Measurements from ENCODE around the gene CHSY1.

DNA sequence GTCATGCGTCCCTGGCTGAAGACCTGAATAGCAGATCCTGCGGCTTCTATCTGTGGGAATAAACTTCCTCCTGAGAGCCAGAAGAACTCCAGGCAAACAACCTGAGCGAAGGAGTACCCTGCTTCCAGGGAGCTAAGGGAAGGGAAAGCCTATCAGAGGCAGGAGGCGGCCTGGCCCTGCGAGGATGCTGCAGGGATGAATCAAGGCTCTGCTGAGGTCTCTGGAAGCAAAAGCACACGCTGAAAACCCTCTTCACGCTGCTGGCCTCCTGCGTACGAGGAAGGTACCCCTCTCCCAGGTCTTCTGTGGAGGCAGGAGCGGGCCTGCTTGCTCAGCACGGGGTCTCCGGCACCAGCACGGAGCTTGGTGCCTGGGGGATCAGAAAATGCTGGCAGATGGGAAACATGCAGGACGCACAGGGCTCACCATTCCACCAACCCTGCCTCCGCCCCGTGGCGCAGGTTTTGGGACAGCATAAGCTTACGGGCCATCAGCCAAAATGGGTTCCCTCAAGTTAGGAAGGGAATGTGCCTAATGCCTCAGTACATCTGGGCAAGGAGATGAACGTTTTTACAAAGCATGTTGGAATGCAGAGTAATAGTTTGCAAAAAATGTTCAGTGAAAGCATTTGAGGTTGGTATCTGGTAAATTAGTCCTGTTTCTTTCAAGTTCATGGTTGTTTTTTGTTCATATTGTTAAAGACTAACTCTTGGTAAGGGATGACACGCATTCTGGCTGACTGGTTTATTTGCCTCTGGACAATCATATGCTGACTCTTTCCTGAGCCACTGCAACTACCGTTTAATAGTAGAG is 72.3 kb downstream of the CHSY1 start:
- TF ChIP-seq, protein P1, sequence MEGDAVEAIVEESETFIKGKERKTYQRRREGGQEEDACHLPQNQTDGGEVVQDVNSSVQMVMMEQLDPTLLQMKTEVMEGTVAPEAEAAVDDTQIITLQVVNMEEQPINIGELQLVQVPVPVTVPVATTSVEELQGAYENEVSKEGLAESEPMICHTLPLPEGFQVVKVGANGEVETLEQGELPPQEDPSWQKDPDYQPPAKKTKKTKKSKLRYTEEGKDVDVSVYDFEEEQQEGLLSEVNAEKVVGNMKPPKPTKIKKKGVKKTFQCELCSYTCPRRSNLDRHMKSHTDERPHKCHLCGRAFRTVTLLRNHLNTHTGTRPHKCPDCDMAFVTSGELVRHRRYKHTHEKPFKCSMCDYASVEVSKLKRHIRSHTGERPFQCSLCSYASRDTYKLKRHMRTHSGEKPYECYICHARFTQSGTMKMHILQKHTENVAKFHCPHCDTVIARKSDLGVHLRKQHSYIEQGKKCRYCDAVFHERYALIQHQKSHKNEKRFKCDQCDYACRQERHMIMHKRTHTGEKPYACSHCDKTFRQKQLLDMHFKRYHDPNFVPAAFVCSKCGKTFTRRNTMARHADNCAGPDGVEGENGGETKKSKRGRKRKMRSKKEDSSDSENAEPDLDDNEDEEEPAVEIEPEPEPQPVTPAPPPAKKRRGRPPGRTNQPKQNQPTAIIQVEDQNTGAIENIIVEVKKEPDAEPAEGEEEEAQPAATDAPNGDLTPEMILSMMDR (IDR thresholded peaks at IDR 0.05) = no peak
- no peak for TF ChIP-seq EZH2 (IDR thresholded peaks at IDR 0.05)

All from neural progenitor cell (in vitro differentiated cells).